Nephron (organoid): ENCODE results near the gene FBXO31.
"Not testable (repeated sequence)": the region's sequence is repeated elsewhere in the genome, so short reads cannot be mapped to it uniquely, and the experiment has no call there.

Experiments used
- H3K27ac Mint-ChIP-seq, 3 experiments: 2 replicates each; pipeline ENCODE4 v1.8.0; 2020; ENCODE audit warnings: mixed read lengths in 3 of 3, mild to moderate bottlenecking in 2 of 3, moderate library complexity in 1 of 3
- H3K27me3 Mint-ChIP-seq: 2 replicates; pipeline ENCODE4 v1.8.0; 2021; ENCODE audit warnings: low read depth, mild to moderate bottlenecking, moderate library complexity, mixed read lengths
- H3K36me3 Mint-ChIP-seq: 2 replicates; pipeline ENCODE4 v1.8.0; 2020; ENCODE audit warnings: low read depth, mixed read lengths
- H3K4me1 Mint-ChIP-seq: 2 replicates; pipeline ENCODE4 v1.8.0; 2020; ENCODE audit warnings: mixed read lengths
- H3K4me3 Mint-ChIP-seq, 3 experiments: 2 replicates each; pipeline ENCODE4 v1.8.0; 2020; ENCODE audit warnings: mild to moderate bottlenecking in 3 of 3, mixed read lengths in 3 of 3, moderate library complexity in 2 of 3
- H3K9me3 Mint-ChIP-seq: 2 replicates; pipeline ENCODE4 v1.8.0; 2020; ENCODE audit warnings: mixed read lengths
- TF ChIP-seq, protein P1 (sequence below), 3 experiments: fragments of 200-600 bp; sonication (generic); IDR thresholded peaks; one replicate each; pipeline ENCODE4 v1.5.0; 2021; ENCODE audit warnings: antibody characterized with exemption in 3 of 3; ENCODE audit not compliant: unreplicated experiment in 3 of 3

Gene FBXO31

GRCh38 chr16:87384162-87384874 is 742 bp upstream of the FBXO31 start:
- peak overlapping the region; percentile 87 to 93 (median 91) for H3K4me3 Mint-ChIP-seq
- TF ChIP-seq, protein P1, sequence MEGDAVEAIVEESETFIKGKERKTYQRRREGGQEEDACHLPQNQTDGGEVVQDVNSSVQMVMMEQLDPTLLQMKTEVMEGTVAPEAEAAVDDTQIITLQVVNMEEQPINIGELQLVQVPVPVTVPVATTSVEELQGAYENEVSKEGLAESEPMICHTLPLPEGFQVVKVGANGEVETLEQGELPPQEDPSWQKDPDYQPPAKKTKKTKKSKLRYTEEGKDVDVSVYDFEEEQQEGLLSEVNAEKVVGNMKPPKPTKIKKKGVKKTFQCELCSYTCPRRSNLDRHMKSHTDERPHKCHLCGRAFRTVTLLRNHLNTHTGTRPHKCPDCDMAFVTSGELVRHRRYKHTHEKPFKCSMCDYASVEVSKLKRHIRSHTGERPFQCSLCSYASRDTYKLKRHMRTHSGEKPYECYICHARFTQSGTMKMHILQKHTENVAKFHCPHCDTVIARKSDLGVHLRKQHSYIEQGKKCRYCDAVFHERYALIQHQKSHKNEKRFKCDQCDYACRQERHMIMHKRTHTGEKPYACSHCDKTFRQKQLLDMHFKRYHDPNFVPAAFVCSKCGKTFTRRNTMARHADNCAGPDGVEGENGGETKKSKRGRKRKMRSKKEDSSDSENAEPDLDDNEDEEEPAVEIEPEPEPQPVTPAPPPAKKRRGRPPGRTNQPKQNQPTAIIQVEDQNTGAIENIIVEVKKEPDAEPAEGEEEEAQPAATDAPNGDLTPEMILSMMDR (IDR thresholded peaks at IDR 0.05; ENCODE audit: unreplicated experiment in 3 of 3) = no peak
- H3K36me3 Mint-ChIP-seq = peaks cover 5% of the 10 kb centered on the region
- no peaks in the 10 kb centered on the region for H3K27me3 Mint-ChIP-seq
- peak overlapping the region; percentile 82 to 90 (median 89) for H3K27ac Mint-ChIP-seq
- H3K4me1 Mint-ChIP-seq = peaks cover 51% of the 10 kb centered on the region
- H3K9me3 Mint-ChIP-seq = no peaks in the 10 kb centered on the region

DNA sequence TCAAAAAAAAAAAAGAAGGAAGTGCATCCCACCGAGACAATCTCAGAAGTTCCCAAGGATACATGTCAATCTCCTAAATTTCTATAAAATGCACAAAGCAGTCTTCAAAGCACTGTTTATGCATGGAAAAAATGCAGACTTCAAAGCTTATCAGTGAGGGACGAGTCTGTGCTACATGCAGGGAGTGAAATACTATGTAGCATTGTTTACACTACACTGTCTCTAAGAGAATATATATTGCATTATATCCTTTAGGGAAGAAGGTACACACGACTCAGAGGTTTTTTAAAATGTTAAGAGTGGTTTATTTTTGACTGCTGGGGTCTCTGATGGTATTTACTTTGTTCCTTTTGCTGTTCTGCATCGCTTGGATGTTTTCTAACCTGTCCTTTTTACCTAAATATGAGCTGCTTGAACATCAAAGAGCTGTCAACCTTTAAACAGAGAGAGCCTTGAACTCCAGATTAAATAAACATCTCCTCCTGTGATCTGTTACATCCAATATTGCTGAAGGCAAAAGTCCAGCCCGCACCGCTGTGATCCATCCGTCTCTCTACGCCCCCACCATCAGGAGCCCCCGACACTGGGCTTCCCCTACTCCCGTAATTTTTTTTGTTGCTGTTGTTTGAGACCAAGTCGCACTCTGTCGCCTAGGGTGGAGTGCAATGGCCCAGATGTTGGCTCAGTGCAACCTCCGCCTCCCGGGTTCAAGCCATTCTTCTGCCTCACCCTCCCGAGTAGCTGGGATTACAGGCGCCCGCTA is 1.4 kb downstream of the FBXO31 start:
- peaks cover 34% of the 10 kb centered on the region for H3K4me1 Mint-ChIP-seq
- H3K36me3 Mint-ChIP-seq = peaks cover 11% of the 10 kb centered on the region
- H3K4me3 Mint-ChIP-seq = peak overlapping the region; percentile 86 to 90 (median 90)
- no peaks in the 10 kb centered on the region for H3K27me3 Mint-ChIP-seq
- TF ChIP-seq, protein P1 (IDR thresholded peaks at IDR 0.05; ENCODE audit: unreplicated experiment in 3 of 3) = no peak
- no peaks in the 10 kb centered on the region for H3K9me3 Mint-ChIP-seq
- peak overlapping the region; percentile 83 to 86 (median 84) for H3K27ac Mint-ChIP-seq

- peak overlapping the region; percentile 84 to 89 (median 86) for H3K27ac Mint-ChIP-seq
- H3K4me3 Mint-ChIP-seq = peak overlapping the region; percentile 86 to 90 (median 90)
- no peaks in the 10 kb centered on the region for H3K27me3 Mint-ChIP-seq
- peaks cover 16% of the 10 kb centered on the region for H3K36me3 Mint-ChIP-seq
- no peaks in the 10 kb centered on the region for H3K9me3 Mint-ChIP-seq
- H3K4me1 Mint-ChIP-seq = peaks cover 27% of the 10 kb centered on the region
- TF ChIP-seq, protein P1 (IDR thresholded peaks at IDR 0.05; ENCODE audit: unreplicated experiment in 3 of 3) = no peak
Observed at GRCh38 chr16:87380881-87381280, 2.7 kb downstream of the FBXO31 start.

DNA sequence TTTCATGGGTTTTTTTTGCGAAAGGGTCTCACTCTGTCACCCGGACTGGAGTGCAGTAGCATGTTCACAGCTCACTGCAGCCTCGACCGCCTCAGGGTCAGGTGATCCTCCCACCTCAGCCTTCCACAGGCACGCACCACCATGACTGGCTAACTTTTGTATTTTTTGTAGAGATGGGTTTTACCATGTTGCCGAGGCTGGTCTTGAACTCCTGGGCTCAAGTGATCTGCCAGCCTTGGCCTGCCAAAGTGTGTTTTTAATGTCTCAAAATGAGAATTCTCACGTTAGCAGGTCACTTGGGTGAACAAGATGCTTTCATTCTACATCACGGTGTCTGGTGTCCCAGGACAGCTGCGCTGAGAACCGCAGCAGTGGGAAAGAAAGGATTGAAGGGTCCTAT is 3.2 kb downstream of the FBXO31 start:
- Mint-ChIP-seq H3K36me3 (peaks cover 16% of the 10 kb centered on the region), H3K27me3 (no peaks in the 10 kb centered on the region), H3K27ac (peak overlapping the region in 2 of 3 experiments; percentile 84 to 89), H3K4me3 (peak overlapping the region; percentile 86 to 90 (median 90)), H3K4me1 (peaks cover 30% of the 10 kb centered on the region), H3K9me3 (no peaks in the 10 kb centered on the region)
- TF ChIP-seq, protein P1 (IDR thresholded peaks at IDR 0.05; ENCODE audit: unreplicated experiment in 3 of 3) = no peak

DNA sequence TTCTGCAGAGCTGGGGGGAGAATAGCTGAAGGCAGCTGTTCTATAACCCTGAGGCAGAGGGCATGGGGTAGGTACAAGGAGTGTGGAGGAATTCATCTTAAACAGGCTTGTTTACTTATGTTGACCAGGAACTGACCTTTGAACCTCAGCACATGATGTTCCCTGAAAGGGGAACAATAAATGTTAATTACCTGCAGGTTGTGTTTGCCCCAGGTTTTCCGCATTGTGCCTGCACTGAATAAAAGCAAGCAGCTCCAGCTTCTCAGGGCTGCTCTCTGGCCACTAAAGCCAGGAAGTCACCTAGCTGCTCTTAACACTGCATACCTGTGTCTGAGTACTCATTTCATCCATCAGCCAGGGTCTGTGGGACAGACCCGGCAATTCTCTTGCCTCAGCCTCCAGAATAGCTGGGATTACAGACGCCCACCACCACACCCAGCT is 4.2 kb downstream of the FBXO31 start:
- Mint-ChIP-seq H3K36me3 (peaks cover 16% of the 10 kb centered on the region), H3K4me1 (peaks cover 31% of the 10 kb centered on the region)
- H3K27me3 Mint-ChIP-seq, H3K9me3 Mint-ChIP-seq, H3K27ac Mint-ChIP-seq, H3K4me3 Mint-ChIP-seq: not testable (repeated sequence)

DNA sequence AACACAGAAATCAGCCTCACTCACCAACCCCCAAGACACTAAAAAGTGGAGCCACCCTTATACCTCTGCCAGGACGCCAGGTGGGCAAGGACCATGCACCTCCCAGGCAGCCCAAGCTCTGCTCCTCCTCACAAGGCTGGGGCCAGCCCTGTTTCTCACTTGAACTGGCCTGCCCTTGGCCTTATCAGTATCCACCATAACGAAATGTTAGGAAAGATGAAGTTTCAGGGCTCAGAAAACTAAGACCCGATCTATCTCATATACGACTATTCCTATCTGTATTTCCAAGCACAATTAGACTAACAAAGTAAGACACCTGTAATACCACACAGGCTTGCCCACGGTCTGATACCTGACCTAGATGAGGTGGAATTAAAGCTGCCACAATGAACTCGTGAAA is 6.9 kb downstream of the FBXO31 start:
- TF ChIP-seq, protein P1 (IDR thresholded peaks at IDR 0.05; ENCODE audit: unreplicated experiment in 3 of 3) = no peak
- H3K4me3 Mint-ChIP-seq = no peak overlapping the region

More for the DNA sequence above, 6.9 kb downstream of the FBXO31 start:
- Mint-ChIP-seq H3K27me3 (no peaks in the 10 kb centered on the region), H3K36me3 (peaks cover 16% of the 10 kb centered on the region), H3K9me3 (no peaks in the 10 kb centered on the region), H3K4me1 (peaks cover 20% of the 10 kb centered on the region), H3K27ac (no peak overlapping the region)
